ENCODE results near the gene COLEC11.
"Not testable (repeated sequence)": the region's sequence is repeated elsewhere in the genome, so short reads cannot be mapped to it uniquely, and the experiment has no call there.

Gene COLEC11

GRCh38 chr2:3594493-3595281 is at the start of gene COLEC11:
Gene COLEC11 (plus strand): TSS chr2:3595112. CDS start chr2:3604341, 9,229 bp downstream.
- DNase-seq: no peak

- no peak for DNase-seq
These were observed 49.0 kb upstream of the COLEC11 start for GRCh38 chr2:3545788-3546478.

GRCh38 chr2:3547915-3548314 is 47.0 kb upstream of the COLEC11 start:
- DNase-seq: no peak

- no peak for DNase-seq
These were observed 41.0 kb upstream of the COLEC11 start for GRCh38 chr2:3553946-3554345.

- no peak for DNase-seq
These were observed 37.2 kb upstream of the COLEC11 start for GRCh38 chr2:3557639-3558204.

GRCh38 chr2:3558205-3559014 is 36.5 kb upstream of the COLEC11 start, which contains the start of gene RNASEH1:
Gene RNASEH1 (minus strand): TSS chr2:3558333. CDS start chr2:3558260, 73 bp downstream.
- peak; percentile 86 for DNase-seq

GRCh38 chr2:3563521-3563976 is 31.4 kb upstream of the COLEC11 start:
- no peak for DNase-seq

- no peak for DNase-seq
These were observed 29.8 kb upstream of the COLEC11 start for GRCh38 chr2:3565117-3565516.

GRCh38 chr2:3566806-3567205 is 28.1 kb upstream of the COLEC11 start:
- DNase-seq: no peak

GRCh38 chr2:3569656-3570055 is 25.3 kb upstream of the COLEC11 start:
- not testable (repeated sequence) for DNase-seq

GRCh38 chr2:3571284-3571683 is 23.6 kb upstream of the COLEC11 start:
- DNase-seq: no peak

- DNase-seq: no peak
These were observed 22.3 kb upstream of the COLEC11 start for GRCh38 chr2:3572620-3573019.

- DNase-seq: no peak
These were observed 20.8 kb upstream of the COLEC11 start for GRCh38 chr2:3574155-3574554.

- DNase-seq: no peak
These were observed 19.2 kb upstream of the COLEC11 start for GRCh38 chr2:3575534-3576262.

GRCh38 chr2:3576263-3576630 is 18.7 kb upstream of the COLEC11 start:
- DNase-seq: not testable (repeated sequence)

- no peak for DNase-seq
These were observed 15.9 kb upstream of the COLEC11 start for GRCh38 chr2:3578987-3579386.

- DNase-seq: no peak
These were observed 14.5 kb upstream of the COLEC11 start for GRCh38 chr2:3580449-3580848.

GRCh38 chr2:3581367-3582262 is 13.3 kb upstream of the COLEC11 start:
- DNase-seq: no peak

GRCh38 chr2:3584076-3584475 is 10.8 kb upstream of the COLEC11 start:
- no peak for DNase-seq

GRCh38 chr2:3584608-3585260 is 10.2 kb upstream of the COLEC11 start:
- no peak for DNase-seq

All from NCI-H526 treated with DMSO at 0.1 percent for 48 hours (cell line).